Pancreas (tissue), 10 donors: ENCODE results near the gene SIRT5. TPM values are rescaled to one million over a fixed set of nuclear protein-coding genes. Genes with fewer than 3 reads are reported as not detected.

Source experiments
- ATAC-seq, 4 donors: fragments of 200-7000 bp; cut with Tn5 transposase; one replicate each; pipeline versions ENCODE4 v1.8.0 to v1.9.1; 2020; ENCODE audit warnings: mild to moderate bottlenecking in 4 of 4, moderate library complexity in 4 of 4
- DNase-seq, 6 donors: peaks; one replicate each; pipeline ENCODE4 v3.0.0-alpha.2; 2020
- FAIRE-seq: peaks from 2 replicates; lab custom pipeline; 2012; peaks lifted over from hg19 to GRCh38; lab: Jason Lieb, UNC
- H3K27ac ChIP-seq, 4 donors: fragments of 200-600 bp; sonication (generic); 1 replicate in 3 of 4; 2 replicates in 1 of 4; pipeline versions ENCODE4 v1.5.0 to v1.8.0; 2020
- H3K27me3 ChIP-seq, 4 donors: fragments of 200-600 bp; one replicate each; pipeline ENCODE4 v1.8.0; 2021
- H3K36me3 ChIP-seq, 3 donors: fragments of 200-600 bp; sonication (generic) in 1 of 3; one replicate each; pipeline versions ENCODE4 v1.5.0 to v1.8.0; 2020 to 2021
- H3K4me1 ChIP-seq, 3 donors: fragments of 200-600 bp; one replicate each; pipeline ENCODE4 v1.8.0; 2021
- H3K4me3 ChIP-seq, 4 donors: fragments of 200-600 bp; sonication (generic) in 2 of 4; one replicate each; pipeline versions ENCODE4 v1.5.0 to v1.8.0; 2020 to 2021
- H3K9me3 ChIP-seq, 4 donors: fragments of 200-600 bp; one replicate each; pipeline ENCODE4 v1.8.0; 2021
- CTCF ChIP-seq, 4 donors: fragments of 200-600 bp; sonication (generic) in 3 of 4; IDR thresholded peaks; one replicate each; pipeline versions ENCODE4 v1.5.0 to v1.8.0; 2021; ENCODE audit warnings: antibody characterized with exemption in 4 of 4
- WGBS, 2 donors: extraction: QIAGEN DNeasy Blood & Tissue Kit; methylation state at CpG; one replicate each; pipeline ENCODE4 v1.1.7; 2013; 5-methylcytosine and 5-hydroxymethylcytosine counted together
- intact Hi-C, 3 donors: fragments of 100-400 bp; cut with DNase I; formaldehyde crosslinking; loops; one replicate each; pipeline versions ENCODE4 v1.11.1 to v1.14.2; 2022
- polyA plus RNA-seq, 2 donors: library from polyadenylated mRNA; stranded (reverse); fragments of 200-250 nt; gene quantifications; one replicate each; pipeline ENCODE4 v1.2.3, GENCODE V29; 2013
- total RNA-seq, 6 donors: library from RNA; stranded (reverse); fragmentation: NEBNext Ultra II Directional in 4 of 6; extraction: Animal tissue kit (Norgen Biotek cat#: 25700) in 4 of 6; gene quantifications; one replicate each; pipeline versions ENCODE4 v1.2.1 to v1.2.4, GENCODE V29; 2021 to 2023
- donor health status: healthy with polysubstance abuse.
- donor health status: DM: no; HTN: no; CAD: no; lungs with moderate emphysema.
- donor health status: DM: no; HTN: no; CAD: no.
- donor health status: control.
- donor health status: control.
- donor health status: Bipolar disorder and iron deficiency.
- donor health status: DM: yes; HTN: yes; CAD: no.
- donor health status: DM: no; HTN: no; CAD: no.
- donor health status: DM: no; HTN: no; CAD: no.
- donor health status: DM: yes; HTN: yes; CAD: no.

SIRT5 gene
- total and polyA plus RNA-seq, 8 donors: 3.8 to 8.6 (median 4.9) TPM

- 92 to 95% methylated on average over 6 of the region's 6 CpGs for WGBS, 2 donors
- FAIRE-seq: no peak
- intact Hi-C loops: no loop called here
Measured at GRCh38 chr6:13600036-13600435, 25.6 kb downstream of the SIRT5 start.

GRCh38 chr6:13604135-13604534, 29.7 kb downstream of the SIRT5 start:
- no peak overlapping the region for H3K4me3 ChIP-seq
- no peaks in the 10 kb centered on the region for H3K9me3 ChIP-seq
- H3K27ac ChIP-seq: no peak overlapping the region
- 81 to 83% methylated on average over 4 of the region's 4 CpGs for WGBS, 2 donors
- DNase-seq: no peak
- intact Hi-C loops: no loop called here
- H3K27me3 ChIP-seq: no peaks in the 10 kb centered on the region
- H3K36me3 ChIP-seq: peaks cover 0 to 6% (median 0%) of the 10 kb centered on the region in 3 donors
- H3K4me1 ChIP-seq: no peaks in the 10 kb centered on the region
- no peak for TF ChIP-seq CTCF (IDR thresholded peaks at IDR 0.05)
- no peak for ATAC-seq
- FAIRE-seq: no peak

More at GRCh38 chr6:13600036-13600435, 25.6 kb downstream of the SIRT5 start:
- ATAC-seq (no peak), DNase-seq (no peak)
- Histone ChIP-seq H3K4me1 (no peaks in the 10 kb centered on the region), H3K27ac (no peak overlapping the region), H3K36me3 (peaks cover 0 to 6% (median 4%) of the 10 kb centered on the region in 3 donors), H3K27me3 (no peaks in the 10 kb centered on the region), H3K4me3 (no peak overlapping the region), H3K9me3 (no peaks in the 10 kb centered on the region)
- TF ChIP-seq CTCF (IDR thresholded peaks at IDR 0.05): no peak

GRCh38 chr6:13604546-13605416, 30.4 kb downstream of the SIRT5 start:
- intact Hi-C loops: no loop called here
- no peak for TF ChIP-seq CTCF (IDR thresholded peaks at IDR 0.05)
- ATAC-seq (no peak), DNase-seq (no peak), FAIRE-seq (no peak)
- H3K9me3 ChIP-seq: no peaks in the 10 kb centered on the region
- H3K27ac ChIP-seq: no peak overlapping the region
- H3K27me3 ChIP-seq: no peaks in the 10 kb centered on the region
- WGBS, 2 donors: 69 to 76% methylated on average over 2 of the region's 2 CpGs
- no peak overlapping the region for H3K4me3 ChIP-seq
- no peaks in the 10 kb centered on the region for H3K4me1 ChIP-seq
- peaks cover 0 to 6% (median 0%) of the 10 kb centered on the region in 3 donors for H3K36me3 ChIP-seq

GRCh38 chr6:13605634-13606033, 31.2 kb downstream of the SIRT5 start:
- no peak for TF ChIP-seq CTCF (IDR thresholded peaks at IDR 0.05)
- 87 to 90% methylated on average over 4 of the region's 4 CpGs for WGBS, 2 donors
- no peak for FAIRE-seq
- Histone ChIP-seq H3K4me3 (no peak overlapping the region), H3K4me1 (no peaks in the 10 kb centered on the region), H3K36me3 (peaks cover 0 to 3% (median 0%) of the 10 kb centered on the region in 3 donors), H3K27me3 (no peaks in the 10 kb centered on the region), H3K9me3 (no peaks in the 10 kb centered on the region), H3K27ac (no peak overlapping the region)
- intact Hi-C loops: no loop called here
- DNase-seq: no peak
- no peak for ATAC-seq

- no peak for ATAC-seq
- no peaks in the 10 kb centered on the region for H3K27me3 ChIP-seq
- WGBS, 2 donors: 55 to 65% methylated on average over 4 of the region's 4 CpGs
- FAIRE-seq: no peak
- no peaks in the 10 kb centered on the region for H3K36me3 ChIP-seq
- no peaks in the 10 kb centered on the region for H3K9me3 ChIP-seq
- no peak for TF ChIP-seq CTCF (IDR thresholded peaks at IDR 0.05)
- DNase-seq: no peak
- H3K4me3 ChIP-seq: no peak overlapping the region
- H3K4me1 ChIP-seq: peaks cover 3 to 14% (median 7%) of the 10 kb centered on the region in 3 donors
- intact Hi-C loops: no loop called here
- H3K27ac ChIP-seq: no peak overlapping the region
Measured at GRCh38 chr6:13611715-13612114, 37.3 kb downstream of the SIRT5 start.
